ENCODE measurements around the gene CAMK2A. TPM values are rescaled to one million over a fixed set of nuclear protein-coding genes. Genes with fewer than 3 reads are reported as not detected.

Gene CAMK2A
- total and polyA plus RNA-seq, 9 donors: 0.12 to 1.3 (median 0.62) TPM

GRCh38 chr5:150184006-150184405, 105.6 kb downstream of the CAMK2A start:
- Histone ChIP-seq H3K27me3 (no peaks in the 10 kb centered on the region), H3K4me3 (no peak overlapping the region), H3K27ac (no peak overlapping the region), H3K4me1 (ENCODE audit: insufficient read depth) (peaks cover 8% of the 10 kb centered on the region), H3K36me3 (no peaks in the 10 kb centered on the region), H3K9me3 (no peaks in the 10 kb centered on the region)
- no peak for DNase-seq
- TF ChIP-seq EP300 (IDR thresholded peaks at IDR 0.05) (no peak), CTCF (IDR thresholded peaks at IDR 0.05) (no peak), POLR2A (IDR thresholded peaks at IDR 0.05) (no peak)
- intact Hi-C loops (cut with DNase I): no loop called here
- WGBS, 3 donors: 77 to 95% (median 93%) methylated on average over 2 of the region's 2 CpGs

GRCh38 chr5:150183436-150183835, 106.1 kb downstream of the CAMK2A start:
- no peak overlapping the region for H3K4me3 ChIP-seq
- peaks cover 8% of the 10 kb centered on the region for H3K4me1 ChIP-seq (ENCODE audit: insufficient read depth)
- intact Hi-C loops (cut with DNase I): no loop called here
- no peaks in the 10 kb centered on the region for H3K9me3 ChIP-seq
- H3K27me3 ChIP-seq: no peaks in the 10 kb centered on the region
- H3K36me3 ChIP-seq: no peaks in the 10 kb centered on the region
- no peak for DNase-seq
- TF ChIP-seq CTCF (IDR thresholded peaks at IDR 0.05): no peak
- H3K27ac ChIP-seq: no peak overlapping the region
- WGBS, 3 donors: 92 to 94% (median 94%) methylated on average over 12 of the region's 12 CpGs

- H3K4me3 ChIP-seq: no peak overlapping the region
- no peaks in the 10 kb centered on the region for H3K9me3 ChIP-seq
- TF ChIP-seq CTCF (IDR thresholded peaks at IDR 0.05) (no peak), EP300 (IDR thresholded peaks at IDR 0.05) (no peak), POLR2A (IDR thresholded peaks at IDR 0.05) (no peak)
- no peaks in the 10 kb centered on the region for H3K27me3 ChIP-seq
- no peaks in the 10 kb centered on the region for H3K36me3 ChIP-seq
- H3K4me1 ChIP-seq (ENCODE audit: insufficient read depth): peaks cover 8% of the 10 kb centered on the region
- 93 to 95% (median 94%) methylated on average over 10 of the region's 10 CpGs for WGBS, 3 donors
- intact Hi-C loops (cut with DNase I): no loop called here
- no peak for DNase-seq
- no peak overlapping the region for H3K27ac ChIP-seq
Measured at GRCh38 chr5:150182774-150183173, 106.8 kb downstream of the CAMK2A start.

GRCh38 chr5:150181766-150182545, 107.6 kb downstream of the CAMK2A start:
- 87 to 92% (median 91%) methylated on average over 9 of the region's 9 CpGs for WGBS, 3 donors

More at GRCh38 chr5:150181766-150182545, 107.6 kb downstream of the CAMK2A start:
- H3K27ac ChIP-seq: no peak overlapping the region
- DNase-seq: no peak
- intact Hi-C loops (cut with DNase I): no loop called here
- no peak for TF ChIP-seq EP300 (IDR thresholded peaks at IDR 0.05)
- no peak for TF ChIP-seq CTCF (IDR thresholded peaks at IDR 0.05)
- TF ChIP-seq POLR2A (IDR thresholded peaks at IDR 0.05): no peak
- H3K36me3 ChIP-seq: no peaks in the 10 kb centered on the region
- no peaks in the 10 kb centered on the region for H3K9me3 ChIP-seq
- H3K27me3 ChIP-seq: no peaks in the 10 kb centered on the region
- peaks cover 8% of the 10 kb centered on the region for H3K4me1 ChIP-seq (ENCODE audit: insufficient read depth)
- no peak overlapping the region for H3K4me3 ChIP-seq
